IMR-90 (cell line): ENCODE data around the gene THEM5. TPM values are rescaled to one million over a fixed set of nuclear protein-coding genes. Genes with fewer than 3 reads are reported as not detected.

Experiments
- ATAC-seq: fragments of 200-7000 bp; cut with Tn5 transposase; 2 replicates; pipeline ENCODE4 v1.9.1; 2020; ENCODE audit warnings: low read depth, mild to moderate bottlenecking, moderate library complexity
- BruUV-seq: library from RNA; stranded (reverse); fragments of 400-500 nt; replicated peaks from 2 replicates; lab custom pipeline; 2021; lab: Mats Ljungman, UMichigan
- CTCF ChIA-PET: fragments of 300-600 bp; formaldehyde crosslinking; extraction: SDS; loops from one replicate; lab custom pipeline; 2021; ENCODE audit warnings: antibody characterized with exemption; lab: Yijun Ruan, JAX
- POLR2A ChIA-PET: fragments of 300-600 bp; sonication (Branson Sonifier 250); formaldehyde crosslinking; loops from one replicate; lab custom pipeline; 2022; ENCODE audit warnings: antibody characterized with exemption; ENCODE audit not compliant: unreplicated experiment; lab: Charles Lee
- DNase-seq: peaks from one replicate; pipeline ENCODE4 v3.0.0; 2013
- H2AFZ ChIP-seq: replicated peaks from 2 replicates; pipeline ENCODE3; 2013; ENCODE audit warnings: low read length, mild to moderate bottlenecking; ENCODE audit not compliant: poor library complexity
- H2AK5ac ChIP-seq: 2 replicates; pipeline ENCODE4 v1.6.1; 2013; ENCODE audit warnings: low read depth, low read length, inconsistent platforms
- H2AK9ac ChIP-seq: replicated peaks from 2 replicates; pipeline ENCODE3; 2013; ENCODE audit warnings: mild to moderate bottlenecking, low read depth, low read length, moderate library complexity; ENCODE audit not compliant: poor library complexity
- H2BK120ac ChIP-seq: 2 replicates; pipeline ENCODE4 v1.6.1; 2013; ENCODE audit warnings: low read depth, low read length, inconsistent platforms
- H2BK15ac ChIP-seq: 3 replicates; pipeline ENCODE4 v1.6.1; 2013; ENCODE audit warnings: low read depth, low read length, inconsistent platforms
- H2BK20ac ChIP-seq: 2 replicates; pipeline ENCODE4 v1.6.1; 2013; ENCODE audit warnings: low read depth, mild to moderate bottlenecking, inconsistent platforms, low read length, moderate library complexity
- H2BK5ac ChIP-seq: 2 replicates; pipeline ENCODE4 v1.6.1; 2013; ENCODE audit warnings: mild to moderate bottlenecking, low read depth, low read length, inconsistent platforms; ENCODE audit not compliant: poor library complexity, severe bottlenecking
- H3K14ac ChIP-seq: replicated peaks from 2 replicates; pipeline ENCODE4 v1.6.1; 2013; ENCODE audit warnings: low read depth, low read length, inconsistent platforms
- H3K18ac ChIP-seq: 2 replicates; pipeline ENCODE4 v1.6.1; 2013; ENCODE audit warnings: low read depth, low read length, control low read depth
- H3K23ac ChIP-seq: 2 replicates; pipeline ENCODE4 v1.6.1; 2013; ENCODE audit warnings: low read depth, low read length, inconsistent platforms
- H3K27ac ChIP-seq: 2 replicates; pipeline ENCODE4 v1.5.1; 2013; ENCODE audit warnings: mild to moderate bottlenecking, control low read depth, low read length; ENCODE audit not compliant: insufficient read depth
- H3K27me3 ChIP-seq: 2 replicates; pipeline ENCODE4 v1.6.1; 2013; ENCODE audit warnings: low read length; ENCODE audit not compliant: control insufficient read depth, insufficient read depth
- H3K36me3 ChIP-seq: 2 replicates; pipeline ENCODE4 v1.6.1; 2013; ENCODE audit warnings: low read length, mixed read lengths; ENCODE audit not compliant: control insufficient read depth, insufficient read depth
- H3K4ac ChIP-seq: 2 replicates; pipeline ENCODE4 v1.6.1; 2013; ENCODE audit warnings: low read depth, low read length, inconsistent platforms
- H3K4me1 ChIP-seq: 2 replicates; pipeline ENCODE4 v1.6.1; 2013; ENCODE audit warnings: low read length, mixed read lengths; ENCODE audit not compliant: control insufficient read depth, insufficient read depth
- H3K4me2 ChIP-seq: 2 replicates; pipeline ENCODE4 v1.6.1; 2013; ENCODE audit warnings: low read depth, mild to moderate bottlenecking, control low read depth, low read length, moderate library complexity
- H3K4me3 ChIP-seq: 2 replicates; pipeline ENCODE4 v1.5.1; 2013; ENCODE audit warnings: low read depth, mild to moderate bottlenecking, control low read depth, low read length, moderate library complexity; ENCODE audit not compliant: insufficient read depth
- H3K56ac ChIP-seq: 2 replicates; pipeline ENCODE4 v1.6.1; 2013; ENCODE audit warnings: low read length, inconsistent platforms; ENCODE audit not compliant: insufficient read depth; ENCODE audit errors: extremely low read depth
- H3K79me1 ChIP-seq, 2 experiments: 2 replicates each; pipeline ENCODE4 v1.6.1; 2013; ENCODE audit warnings: low read length in 2 of 2, inconsistent platforms in 1 of 2, low read depth in 1 of 2
- H3K9ac ChIP-seq: 2 replicates; pipeline ENCODE4 v1.6.1; 2013; ENCODE audit warnings: low read depth, low read length, control low read depth
- H3K9me1 ChIP-seq: 2 replicates; pipeline ENCODE4 v1.6.1; 2013; ENCODE audit warnings: low read length, inconsistent platforms; ENCODE audit not compliant: insufficient read depth
- H3K9me3 ChIP-seq: 2 replicates; pipeline ENCODE4 v1.6.1; 2013; ENCODE audit warnings: low read length; ENCODE audit not compliant: control insufficient read depth, insufficient read depth
- H4K20me1 ChIP-seq: 2 replicates; pipeline ENCODE4 v1.6.1; 2013; ENCODE audit warnings: low read length, inconsistent platforms; ENCODE audit not compliant: insufficient read depth
- H4K5ac ChIP-seq: 2 replicates; pipeline ENCODE4 v1.6.1; 2013; ENCODE audit warnings: mild to moderate bottlenecking, low read depth, low read length, control low read depth
- H4K8ac ChIP-seq, 2 experiments: 2 replicates each; pipeline ENCODE4 v1.6.1; 2013; ENCODE audit warnings: low read depth in 2 of 2, low read length in 2 of 2, control low read depth in 1 of 2, inconsistent platforms in 1 of 2
- H4K91ac ChIP-seq: 2 replicates; pipeline ENCODE4 v1.6.1; 2013; ENCODE audit warnings: low read depth, low read length, inconsistent platforms; ENCODE audit not compliant: insufficient read depth
- BHLHE40 ChIP-seq: fragments of 150-350 bp; IDR thresholded peaks from 2 replicates; pipeline ENCODE4 v1.6.1; 2016; ENCODE audit warnings: mild to moderate bottlenecking, low read depth, low read length
- CEBPB ChIP-seq: IDR thresholded peaks from 2 replicates; pipeline ENCODE4 v1.6.1; 2012; ENCODE audit warnings: low read depth, low read length, improper control_type of control experiment
- CHD1 ChIP-seq: IDR thresholded peaks from 2 replicates; pipeline ENCODE4 v1.6.1; 2012; ENCODE audit warnings: low read depth, low read length, improper control_type of control experiment
- FOS ChIP-seq: fragments of 150-350 bp; IDR thresholded peaks from 2 replicates; pipeline ENCODE4 v1.6.1; 2016; ENCODE audit warnings: low read depth, low read length
- MAFK ChIP-seq: IDR thresholded peaks from 2 replicates; pipeline ENCODE4 v1.6.1; 2012; ENCODE audit warnings: low read depth, low read length, improper control_type of control experiment
- MAZ ChIP-seq: IDR thresholded peaks from 2 replicates; pipeline ENCODE4 v1.6.1; 2012; ENCODE audit warnings: low read depth, mild to moderate bottlenecking, low read length, improper control_type of control experiment, moderate library complexity, borderline replicate concordance
- MXI1 ChIP-seq: IDR thresholded peaks from 2 replicates; pipeline ENCODE4 v1.6.1; 2012; ENCODE audit warnings: low read depth, mild to moderate bottlenecking, low read length, moderate library complexity, borderline replicate concordance
- NFE2L2 ChIP-seq: fragments of 150-350 bp; IDR thresholded peaks from 2 replicates; pipeline ENCODE4 v1.6.1; 2016; ENCODE audit warnings: low read depth, mild to moderate bottlenecking, low read length
- POLR2A ChIP-seq: IDR thresholded peaks from 2 replicates; pipeline ENCODE4 v1.6.1; 2012; ENCODE audit warnings: mild to moderate bottlenecking, low read depth, low read length
- RAD21 ChIP-seq: IDR thresholded peaks from 2 replicates; pipeline ENCODE4 v1.6.1; 2012; ENCODE audit warnings: low read length, improper control_type of control experiment
- RCOR1 ChIP-seq: IDR thresholded peaks from 2 replicates; pipeline ENCODE4 v1.6.1; 2012; ENCODE audit warnings: mild to moderate bottlenecking, low read length, improper control_type of control experiment; ENCODE audit not compliant: insufficient replicate concordance
- RFX5 ChIP-seq: IDR thresholded peaks from 2 replicates; pipeline ENCODE4 v1.8.0; 2012; ENCODE audit warnings: low read depth, mild to moderate bottlenecking, low read length, moderate library complexity
- SMC3 ChIP-seq: fragments of 150-350 bp; IDR thresholded peaks from 2 replicates; pipeline ENCODE4 v1.6.1; 2016; ENCODE audit warnings: low read depth, mild to moderate bottlenecking, antibody characterized with exemption, low read length, moderate library complexity
- WGBS, 2 experiments: methylation state at CpG; one replicate each; pipeline versions ENCODE4 v1.1.5 to v1.1.7; 2013; ENCODE audit warnings: missing lambda C conversion rate in 2 of 2; ENCODE audit not compliant: insufficient read length in 1 of 2; ENCODE audit errors: extremely low coverage in 2 of 2; 5-methylcytosine and 5-hydroxymethylcytosine counted together
- dilution Hi-C: fragments of 300-500 bp; cut with HindIII; formaldehyde crosslinking; loops from one replicate; pipeline ENCODE4 v1.14.3; 2018; ENCODE audit warnings: low sequenced_read_pairs; ENCODE audit not compliant: unreplicated experiment
- in situ Hi-C: fragments of 300-500 bp; cut with MboI; formaldehyde crosslinking; loops from 3 replicates; pipeline ENCODE4 v1.14.3; 2019; ENCODE audit warnings: low sequenced_read_pairs, inconsistent platforms, mixed read lengths
- intact Hi-C: fragments of 100-400 bp; cut with micrococcal nuclease; formaldehyde crosslinking; loops from 2 replicates; pipeline ENCODE4 v1.10.0; 2022
- polyA plus RNA-seq, 3 experiments: library from polyadenylated mRNA; depleted of rRNA; stranded (reverse); fragments of >200 nt; gene quantifications; 2 replicates each; pipeline ENCODE4 v1.2.3, GENCODE V29; 2012; ENCODE audit warnings: low replicate concordance in 1 of 3
- total RNA-seq: library from RNA; depleted of rRNA; stranded (reverse); fragments of >200 nt; gene quantifications from 2 replicates; pipeline ENCODE4 v1.2.3, GENCODE V29; 2012
- TF ChIP-seq, protein P1 (sequence below): conservative IDR thresholded peaks from 2 replicates; pipeline ENCODE4 v1.5.1; 2012; ENCODE audit warnings: mild to moderate bottlenecking, low read depth, low read length, improper control_type of control experiment
- TF ChIP-seq, protein P2 (sequence below): fragments of 150-350 bp; IDR thresholded peaks from 2 replicates; pipeline ENCODE4 v1.6.1; 2016; ENCODE audit warnings: low read depth, mild to moderate bottlenecking, low read length, moderate library complexity, borderline replicate concordance
- TF ChIP-seq, protein P3 (sequence below): fragments of 150-350 bp; IDR thresholded peaks from 2 replicates; pipeline ENCODE4 v1.6.1; 2017; ENCODE audit warnings: mild to moderate bottlenecking, antibody characterized with exemption, low read length, low read depth

Gene THEM5
- total and polyA plus RNA-seq, 2 of the 4 experiments (the other 2 are of a cell fraction), result not detected

DNA sequence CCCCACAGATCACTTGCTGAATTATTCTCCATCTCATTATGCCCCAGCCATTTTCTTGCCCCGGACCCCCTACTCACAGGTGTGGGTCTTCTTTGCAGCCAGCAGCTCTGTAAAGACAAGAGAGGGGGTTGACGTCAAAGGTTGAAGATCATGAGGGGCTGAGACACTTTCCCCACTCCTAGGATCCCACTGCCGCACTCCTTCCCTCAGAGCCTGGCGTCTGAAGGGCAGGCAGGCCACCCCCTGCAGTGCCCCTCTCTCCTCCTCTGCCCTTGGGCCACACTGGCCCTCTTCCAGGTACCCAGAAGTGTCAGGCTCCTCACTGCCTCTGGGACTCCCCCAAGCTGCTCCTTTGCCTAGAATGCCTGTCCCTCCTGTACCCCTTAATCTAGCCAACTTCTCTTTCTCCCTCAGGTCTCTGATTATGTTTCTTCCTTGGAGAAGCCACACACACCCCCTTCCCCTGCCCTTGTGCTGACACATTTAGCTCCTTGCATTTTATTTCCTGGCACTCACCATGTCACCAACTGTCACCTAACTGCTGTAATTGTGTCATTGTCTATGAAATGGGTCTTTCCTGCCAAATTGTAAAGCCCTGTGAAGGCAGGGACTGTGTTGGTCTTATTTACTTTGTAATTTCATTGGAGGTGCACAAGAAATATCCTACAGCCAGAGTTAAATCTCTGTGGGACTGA is 24.0 kb downstream of the THEM5 start:
- no peak for ATAC-seq
- Histone ChIP-seq H3K14ac (no peak overlapping the region), H3K9me1 (no peaks in the 10 kb centered on the region), H3K56ac (no peak overlapping the region), H3K4me1 (no peaks in the 10 kb centered on the region), H4K5ac (no peak overlapping the region), H3K9me3 (no peaks in the 10 kb centered on the region), H4K8ac (no peak overlapping the region), H2BK5ac (no peak overlapping the region), H2AFZ (no peak overlapping the region), H2BK15ac (no peak overlapping the region), H3K79me1 (no peaks in the 10 kb centered on the region), H2AK5ac (no peak overlapping the region), H2AK9ac (no peak overlapping the region), H4K20me1 (no peaks in the 10 kb centered on the region), H3K27me3 (peaks cover 57% of the 10 kb centered on the region), H3K23ac (no peak overlapping the region), H3K4me3 (no peak overlapping the region), H3K36me3 (no peaks in the 10 kb centered on the region), H2BK120ac (no peak overlapping the region), H4K91ac (no peak overlapping the region), H3K18ac (no peak overlapping the region), H3K4me2 (no peak overlapping the region), H3K27ac (no peak overlapping the region), H3K4ac (no peak overlapping the region), H3K9ac (no peak overlapping the region), H2BK20ac (no peak overlapping the region)
- intact Hi-C loops, result loop anchor here (10.0 kb wide), 1 partner anchor 285 kb away; the partner anchor contains the start of gene TUFT1
- POLR2A ChIA-PET, result no interaction called here
- no peak for DNase-seq
- no peak for TF ChIP-seq RCOR1
- TF ChIP-seq, protein P1, sequence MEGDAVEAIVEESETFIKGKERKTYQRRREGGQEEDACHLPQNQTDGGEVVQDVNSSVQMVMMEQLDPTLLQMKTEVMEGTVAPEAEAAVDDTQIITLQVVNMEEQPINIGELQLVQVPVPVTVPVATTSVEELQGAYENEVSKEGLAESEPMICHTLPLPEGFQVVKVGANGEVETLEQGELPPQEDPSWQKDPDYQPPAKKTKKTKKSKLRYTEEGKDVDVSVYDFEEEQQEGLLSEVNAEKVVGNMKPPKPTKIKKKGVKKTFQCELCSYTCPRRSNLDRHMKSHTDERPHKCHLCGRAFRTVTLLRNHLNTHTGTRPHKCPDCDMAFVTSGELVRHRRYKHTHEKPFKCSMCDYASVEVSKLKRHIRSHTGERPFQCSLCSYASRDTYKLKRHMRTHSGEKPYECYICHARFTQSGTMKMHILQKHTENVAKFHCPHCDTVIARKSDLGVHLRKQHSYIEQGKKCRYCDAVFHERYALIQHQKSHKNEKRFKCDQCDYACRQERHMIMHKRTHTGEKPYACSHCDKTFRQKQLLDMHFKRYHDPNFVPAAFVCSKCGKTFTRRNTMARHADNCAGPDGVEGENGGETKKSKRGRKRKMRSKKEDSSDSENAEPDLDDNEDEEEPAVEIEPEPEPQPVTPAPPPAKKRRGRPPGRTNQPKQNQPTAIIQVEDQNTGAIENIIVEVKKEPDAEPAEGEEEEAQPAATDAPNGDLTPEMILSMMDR, result no peak
- TF ChIP-seq RAD21, result no peak
- no peak for TF ChIP-seq BHLHE40
- no peak for TF ChIP-seq POLR2A
- TF ChIP-seq CHD1, result no peak
- TF ChIP-seq, protein P2, sequence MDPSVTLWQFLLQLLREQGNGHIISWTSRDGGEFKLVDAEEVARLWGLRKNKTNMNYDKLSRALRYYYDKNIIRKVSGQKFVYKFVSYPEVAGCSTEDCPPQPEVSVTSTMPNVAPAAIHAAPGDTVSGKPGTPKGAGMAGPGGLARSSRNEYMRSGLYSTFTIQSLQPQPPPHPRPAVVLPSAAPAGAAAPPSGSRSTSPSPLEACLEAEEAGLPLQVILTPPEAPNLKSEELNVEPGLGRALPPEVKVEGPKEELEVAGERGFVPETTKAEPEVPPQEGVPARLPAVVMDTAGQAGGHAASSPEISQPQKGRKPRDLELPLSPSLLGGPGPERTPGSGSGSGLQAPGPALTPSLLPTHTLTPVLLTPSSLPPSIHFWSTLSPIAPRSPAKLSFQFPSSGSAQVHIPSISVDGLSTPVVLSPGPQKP, result no peak
- TF ChIP-seq RFX5, result no peak
- TF ChIP-seq, protein P3, sequence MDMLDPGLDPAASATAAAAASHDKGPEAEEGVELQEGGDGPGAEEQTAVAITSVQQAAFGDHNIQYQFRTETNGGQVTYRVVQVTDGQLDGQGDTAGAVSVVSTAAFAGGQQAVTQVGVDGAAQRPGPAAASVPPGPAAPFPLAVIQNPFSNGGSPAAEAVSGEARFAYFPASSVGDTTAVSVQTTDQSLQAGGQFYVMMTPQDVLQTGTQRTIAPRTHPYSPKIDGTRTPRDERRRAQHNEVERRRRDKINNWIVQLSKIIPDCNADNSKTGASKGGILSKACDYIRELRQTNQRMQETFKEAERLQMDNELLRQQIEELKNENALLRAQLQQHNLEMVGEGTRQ, result no peak
- no peak for TF ChIP-seq MAZ
- no peak for TF ChIP-seq SMC3
- TF ChIP-seq NFE2L2, result no peak
- no peak for TF ChIP-seq MAFK
- TF ChIP-seq FOS, result no peak
- TF ChIP-seq CEBPB, result no peak
- no peak for TF ChIP-seq MXI1
- no TSS peak for BruUV-seq
- in situ Hi-C loops, result no loop called here
- CTCF ChIA-PET, result no interaction called here
- dilution Hi-C loops, result no loop called here
- 54% methylated on average over 2 of the region's 4 CpGs; no CpG with 5 or more reads in 1 of the 2 experiments for WGBS, 2 experiments
